Measurements from ENCODE around the gene ATP6V1G2. TPM values are rescaled to one million over a fixed set of nuclear protein-coding genes. Genes with fewer than 3 reads are reported as not detected.

The ATP6V1G2 gene
- total RNA-seq, 2 donors from 2014 or later = 1.4 to 2.0 TPM

DNA sequence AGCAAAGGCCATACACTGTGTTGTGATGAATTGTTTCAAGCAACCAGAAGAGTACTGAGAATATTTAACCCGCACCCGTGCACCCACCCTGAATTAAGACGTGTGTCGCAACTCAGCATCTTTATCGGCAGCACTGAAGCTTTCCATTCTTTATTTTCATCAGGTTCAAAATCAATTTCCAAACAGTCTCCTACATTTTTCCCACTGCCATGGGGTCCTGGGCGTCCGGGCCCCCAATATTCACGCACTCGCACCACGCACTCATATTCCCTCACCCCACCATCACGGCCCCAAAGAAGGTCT is 34.0 kb upstream of the ATP6V1G2 start:
- Mint-ChIP-seq H3K27ac (peak overlapping the region; percentile 99), H3K27me3 (no peaks in the 10 kb centered on the region), H3K4me3 (peak overlapping the region; percentile 100), H3K36me3 (ENCODE audit: low read depth) (peaks cover 29% of the 10 kb centered on the region), H3K4me1 (peaks cover 53% of the 10 kb centered on the region)
- no peaks in the 10 kb centered on the region for H3K9me3 ChIP-seq (ENCODE audit: control insufficient read depth, low read length, poor library complexity, severe bottlenecking)
- DNase-seq (no peak), ATAC-seq (no peak)

- Mint-ChIP-seq H3K4me3 (peak overlapping the region; percentile 100), H3K4me1 (peaks cover 55% of the 10 kb centered on the region), H3K36me3 (ENCODE audit: low read depth) (peaks cover 29% of the 10 kb centered on the region), H3K27me3 (no peaks in the 10 kb centered on the region), H3K27ac (peak overlapping the region; percentile 99)
- ATAC-seq = no peak
- no peaks in the 10 kb centered on the region for H3K9me3 ChIP-seq (ENCODE audit: control insufficient read depth, low read length, poor library complexity, severe bottlenecking)
- DNase-seq = no peak
Measured at GRCh38 chr6:31579546-31580437, 33.4 kb upstream of the ATP6V1G2 start.

DNA sequence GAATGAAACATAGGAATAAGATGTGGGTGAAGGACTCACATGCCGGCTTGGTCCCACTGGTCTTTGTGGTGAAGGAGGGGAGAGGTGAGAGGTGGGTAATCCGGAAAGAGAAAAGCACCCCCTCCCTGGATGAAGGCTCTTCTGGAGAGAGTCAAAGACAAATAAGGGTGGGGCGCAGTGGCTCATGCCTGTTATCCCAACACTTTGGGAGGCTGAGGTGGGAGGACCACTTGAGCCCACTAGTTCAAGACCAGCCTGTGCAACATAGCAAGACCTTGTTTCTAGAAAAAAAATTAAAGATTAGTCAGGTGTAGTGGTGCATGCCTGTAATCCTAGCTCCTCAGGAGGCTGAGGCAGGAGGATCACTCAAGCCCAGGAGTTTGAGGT is 32.7 kb upstream of the ATP6V1G2 start:
- Mint-ChIP-seq H3K4me1 (peaks cover 60% of the 10 kb centered on the region), H3K27me3 (no peaks in the 10 kb centered on the region), H3K4me3 (peak overlapping the region; percentile 100), H3K27ac (peak overlapping the region; percentile 99), H3K36me3 (ENCODE audit: low read depth) (peaks cover 29% of the 10 kb centered on the region)
- no peaks in the 10 kb centered on the region for H3K9me3 ChIP-seq (ENCODE audit: control insufficient read depth, low read length, poor library complexity, severe bottlenecking)
- ATAC-seq = no peak
- no peak for DNase-seq

GRCh38 chr6:31578184-31579118 is 32.0 kb upstream of the ATP6V1G2 start:
- H3K9me3 ChIP-seq (ENCODE audit: control insufficient read depth, low read length, poor library complexity, severe bottlenecking) = no peaks in the 10 kb centered on the region
- no peaks in the 10 kb centered on the region for H3K27me3 Mint-ChIP-seq
- H3K4me1 Mint-ChIP-seq = peaks cover 63% of the 10 kb centered on the region
- H3K36me3 Mint-ChIP-seq (ENCODE audit: low read depth) = peaks cover 29% of the 10 kb centered on the region
- peak overlapping the region; percentile 99 for H3K27ac Mint-ChIP-seq
- DNase-seq (no peak), ATAC-seq (no peak)
- peak overlapping the region; percentile 100 for H3K4me3 Mint-ChIP-seq

- no peaks in the 10 kb centered on the region for H3K27me3 Mint-ChIP-seq
- H3K4me3 Mint-ChIP-seq = peak overlapping the region; percentile 100
- no peaks in the 10 kb centered on the region for H3K9me3 ChIP-seq (ENCODE audit: control insufficient read depth, low read length, poor library complexity, severe bottlenecking)
- ATAC-seq = no peak
- H3K4me1 Mint-ChIP-seq = peaks cover 64% of the 10 kb centered on the region
- peak overlapping the region; percentile 99 for H3K27ac Mint-ChIP-seq
- DNase-seq = no peak
- peaks cover 32% of the 10 kb centered on the region for H3K36me3 Mint-ChIP-seq (ENCODE audit: low read depth)
Measured at GRCh38 chr6:31577579-31577966, 31.2 kb upstream of the ATP6V1G2 start.

DNA sequence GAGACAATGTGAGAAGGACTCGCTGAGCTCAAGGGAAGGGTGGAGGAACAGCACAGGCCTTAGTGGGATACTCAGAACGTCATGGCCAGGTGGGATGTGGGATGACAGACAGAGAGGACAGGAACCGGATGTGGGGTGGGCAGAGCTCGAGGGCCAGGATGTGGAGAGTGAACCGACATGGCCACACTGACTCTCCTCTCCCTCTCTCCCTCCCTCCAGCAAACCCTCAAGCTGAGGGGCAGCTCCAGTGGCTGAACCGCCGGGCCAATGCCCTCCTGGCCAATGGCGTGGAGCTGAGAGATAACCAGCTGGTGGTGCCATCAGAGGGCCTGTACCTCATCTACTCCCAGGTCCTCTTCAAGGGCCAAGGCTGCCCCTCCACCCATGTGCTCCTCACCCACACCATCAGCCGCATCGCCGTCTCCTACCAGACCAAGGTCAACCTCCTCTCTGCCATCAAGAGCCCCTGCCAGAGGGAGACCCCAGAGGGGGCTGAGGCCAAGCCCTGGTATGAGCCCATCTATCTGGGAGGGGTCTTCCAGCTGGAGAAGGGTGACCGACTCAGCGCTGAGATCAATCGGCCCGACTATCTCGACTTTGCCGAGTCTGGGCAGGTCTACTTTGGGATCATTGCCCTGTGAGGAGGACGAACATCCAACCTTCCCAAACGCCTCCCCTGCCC is 30.6 kb upstream of the ATP6V1G2 start:
- H3K36me3 Mint-ChIP-seq (ENCODE audit: low read depth) = peaks cover 35% of the 10 kb centered on the region
- H3K27me3 Mint-ChIP-seq = no peaks in the 10 kb centered on the region
- no peak for DNase-seq
- H3K4me1 Mint-ChIP-seq = peaks cover 66% of the 10 kb centered on the region
- H3K27ac Mint-ChIP-seq = peak overlapping the region; percentile 99
- H3K9me3 ChIP-seq (ENCODE audit: control insufficient read depth, low read length, poor library complexity, severe bottlenecking) = no peaks in the 10 kb centered on the region
- H3K4me3 Mint-ChIP-seq = peak overlapping the region; percentile 100
- no peak for ATAC-seq

DNA sequence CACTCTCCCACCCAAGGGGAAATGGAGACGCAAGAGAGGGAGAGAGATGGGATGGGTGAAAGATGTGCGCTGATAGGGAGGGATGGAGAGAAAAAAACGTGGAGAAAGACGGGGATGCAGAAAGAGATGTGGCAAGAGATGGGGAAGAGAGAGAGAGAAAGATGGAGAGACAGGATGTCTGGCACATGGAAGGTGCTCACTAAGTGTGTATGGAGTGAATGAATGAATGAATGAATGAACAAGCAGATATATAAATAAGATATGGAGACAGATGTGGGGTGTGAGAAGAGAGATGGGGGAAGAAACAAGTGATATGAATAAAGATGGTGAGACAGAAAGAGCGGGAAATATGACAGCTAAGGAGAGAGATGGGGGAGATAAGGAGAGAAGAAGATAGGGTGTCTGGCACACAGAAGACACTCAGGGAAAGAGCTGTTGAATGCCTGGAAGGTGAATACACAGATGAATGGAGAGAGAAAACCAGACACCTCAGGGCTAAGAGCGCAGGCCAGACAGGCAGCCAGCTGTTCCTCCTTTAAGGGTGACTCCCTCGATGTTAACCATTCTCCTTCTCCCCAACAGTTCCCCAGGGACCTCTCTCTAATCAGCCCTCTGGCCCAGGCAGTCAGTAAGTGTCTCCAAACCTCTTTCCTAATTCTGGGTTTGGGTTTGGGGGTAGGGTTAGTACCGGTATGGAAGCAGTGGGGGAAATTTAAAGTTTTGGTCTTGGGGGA is 29.7 kb upstream of the ATP6V1G2 start:
- DNase-seq (no peak), ATAC-seq (no peak)
- peak overlapping the region; percentile 99 for H3K27ac Mint-ChIP-seq
- H3K9me3 ChIP-seq (ENCODE audit: control insufficient read depth, low read length, poor library complexity, severe bottlenecking) = no peaks in the 10 kb centered on the region
- no peaks in the 10 kb centered on the region for H3K27me3 Mint-ChIP-seq
- peak overlapping the region; percentile 100 for H3K4me3 Mint-ChIP-seq
- peaks cover 28% of the 10 kb centered on the region for H3K36me3 Mint-ChIP-seq (ENCODE audit: low read depth)
- peaks cover 73% of the 10 kb centered on the region for H3K4me1 Mint-ChIP-seq

DNA sequence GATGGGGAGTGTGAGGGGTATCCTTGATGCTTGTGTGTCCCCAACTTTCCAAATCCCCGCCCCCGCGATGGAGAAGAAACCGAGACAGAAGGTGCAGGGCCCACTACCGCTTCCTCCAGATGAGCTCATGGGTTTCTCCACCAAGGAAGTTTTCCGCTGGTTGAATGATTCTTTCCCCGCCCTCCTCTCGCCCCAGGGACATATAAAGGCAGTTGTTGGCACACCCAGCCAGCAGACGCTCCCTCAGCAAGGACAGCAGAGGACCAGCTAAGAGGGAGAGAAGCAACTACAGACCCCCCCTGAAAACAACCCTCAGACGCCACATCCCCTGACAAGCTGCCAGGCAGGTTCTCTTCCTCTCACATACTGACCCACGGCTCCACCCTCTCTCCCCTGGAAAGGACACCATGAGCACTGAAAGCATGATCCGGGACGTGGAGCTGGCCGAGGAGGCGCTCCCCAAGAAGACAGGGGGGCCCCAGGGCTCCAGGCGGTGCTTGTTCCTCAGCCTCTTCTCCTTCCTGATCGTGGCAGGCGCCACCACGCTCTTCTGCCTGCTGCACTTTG is 29.0 kb upstream of the ATP6V1G2 start, which contains the start of gene TNF:
TSS of gene TNF (plus strand) at position 231 of the 567 bp plus-strand sequence. CDS start at position 408, 177 bp downstream.
- ATAC-seq = peak; percentile 13
- Mint-ChIP-seq H3K4me1 (peaks cover 77% of the 10 kb centered on the region), H3K4me3 (peak within 1 kb of the TSS; percentile 100), H3K27me3 (no peaks in the 10 kb centered on the region), H3K27ac (peak within 1 kb of the TSS; percentile 99), H3K36me3 (ENCODE audit: low read depth) (peaks cover 23% of the 10 kb centered on the region)
- peak; percentile 48 to 74 (median 51) for DNase-seq
- H3K9me3 ChIP-seq (ENCODE audit: control insufficient read depth, low read length, poor library complexity, severe bottlenecking) = no peaks in the 10 kb centered on the region

- ATAC-seq (no peak), DNase-seq (no peak)
- peaks cover 78% of the 10 kb centered on the region for H3K4me1 Mint-ChIP-seq
- peak overlapping the region; percentile 99 for H3K27ac Mint-ChIP-seq
- no peaks in the 10 kb centered on the region for H3K9me3 ChIP-seq (ENCODE audit: control insufficient read depth, low read length, poor library complexity, severe bottlenecking)
- H3K4me3 Mint-ChIP-seq = peak overlapping the region; percentile 100
- H3K36me3 Mint-ChIP-seq (ENCODE audit: low read depth) = peaks cover 21% of the 10 kb centered on the region
- no peaks in the 10 kb centered on the region for H3K27me3 Mint-ChIP-seq
Measured at GRCh38 chr6:31574106-31575061, 28.0 kb upstream of the ATP6V1G2 start.

DNA sequence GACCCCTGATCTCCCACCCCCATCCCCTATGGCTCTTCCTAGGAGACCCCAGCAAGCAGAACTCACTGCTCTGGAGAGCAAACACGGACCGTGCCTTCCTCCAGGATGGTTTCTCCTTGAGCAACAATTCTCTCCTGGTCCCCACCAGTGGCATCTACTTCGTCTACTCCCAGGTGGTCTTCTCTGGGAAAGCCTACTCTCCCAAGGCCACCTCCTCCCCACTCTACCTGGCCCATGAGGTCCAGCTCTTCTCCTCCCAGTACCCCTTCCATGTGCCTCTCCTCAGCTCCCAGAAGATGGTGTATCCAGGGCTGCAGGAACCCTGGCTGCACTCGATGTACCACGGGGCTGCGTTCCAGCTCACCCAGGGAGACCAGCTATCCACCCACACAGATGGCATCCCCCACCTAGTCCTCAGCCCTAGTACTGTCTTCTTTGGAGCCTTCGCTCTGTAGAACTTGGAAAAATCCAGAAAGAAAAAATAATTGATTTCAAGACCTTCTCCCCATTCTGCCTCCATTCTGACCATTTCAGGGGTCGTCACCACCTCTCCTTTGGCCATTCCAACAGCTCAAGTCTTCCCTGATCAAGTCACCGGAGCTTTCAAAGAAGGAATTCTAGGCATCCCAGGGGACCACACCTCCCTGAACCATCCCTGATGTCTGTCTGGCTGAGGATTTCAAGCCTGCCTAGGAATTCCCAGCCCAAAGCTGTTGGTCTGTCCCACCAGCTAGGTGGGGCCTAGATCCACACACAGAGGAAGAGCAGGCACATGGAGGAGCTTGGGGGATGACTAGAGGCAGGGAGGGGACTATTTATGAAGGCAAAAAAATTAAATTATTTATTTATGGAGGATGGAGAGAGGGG is 27.1 kb upstream of the ATP6V1G2 start:
- no peaks in the 10 kb centered on the region for H3K9me3 ChIP-seq (ENCODE audit: control insufficient read depth, low read length, poor library complexity, severe bottlenecking)
- peaks cover 80% of the 10 kb centered on the region for H3K4me1 Mint-ChIP-seq
- peak overlapping the region; percentile 100 for H3K4me3 Mint-ChIP-seq
- peaks cover 21% of the 10 kb centered on the region for H3K36me3 Mint-ChIP-seq (ENCODE audit: low read depth)
- H3K27ac Mint-ChIP-seq = peak overlapping the region; percentile 99
- DNase-seq (no peak), ATAC-seq (no peak)
- no peaks in the 10 kb centered on the region for H3K27me3 Mint-ChIP-seq
